HG02623 (cell line): ENCODE results near the gene HEPN1.

ENCODE experiments used
- ATAC-seq: cut with Tn5 transposase; IDR thresholded peaks from one replicate; pipeline ENCODE4 v1.9.1; 2021; ENCODE audit warnings: moderate library complexity; ENCODE audit not compliant: unreplicated experiment

HEPN1 gene

GRCh38 chr11:124918950-124919349 is at the start of gene HEPN1:
Gene HEPN1 (plus strand): TSS chr11:124919250.
- no peak for ATAC-seq

GRCh38 chr11:124869331-124869730 is 49.7 kb upstream of the HEPN1 start:
- ATAC-seq = no peak

DNA sequence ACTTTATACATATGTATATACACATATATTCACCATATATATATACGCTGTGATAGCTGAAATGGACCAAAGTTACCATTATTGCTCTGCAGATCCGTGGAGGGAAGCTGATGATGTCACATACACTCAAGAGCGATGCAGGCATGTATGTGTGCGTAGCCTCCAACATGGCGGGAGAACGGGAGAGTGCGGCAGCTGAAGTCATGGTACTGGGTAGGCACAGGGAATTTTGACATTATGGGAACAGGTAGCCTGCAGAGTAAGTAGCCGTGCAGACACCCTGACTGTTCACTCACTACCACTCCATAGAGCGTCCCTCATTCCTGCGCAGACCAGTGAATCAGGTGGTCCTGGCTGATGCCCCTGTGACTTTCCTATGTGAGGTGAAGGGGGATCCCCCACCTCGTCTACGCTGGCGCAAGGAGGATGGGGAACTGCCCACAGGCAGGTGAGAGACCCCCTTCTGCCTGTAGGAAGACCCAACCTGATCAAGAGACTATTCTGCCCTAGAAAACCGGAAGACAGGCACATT is 49.1 kb upstream of the HEPN1 start:
- no peak for ATAC-seq

GRCh38 chr11:124870430-124870829 is 48.6 kb upstream of the HEPN1 start:
- no peak for ATAC-seq

- no peak for ATAC-seq
Observed at GRCh38 chr11:124872280-124872679, 46.8 kb upstream of the HEPN1 start.

DNA sequence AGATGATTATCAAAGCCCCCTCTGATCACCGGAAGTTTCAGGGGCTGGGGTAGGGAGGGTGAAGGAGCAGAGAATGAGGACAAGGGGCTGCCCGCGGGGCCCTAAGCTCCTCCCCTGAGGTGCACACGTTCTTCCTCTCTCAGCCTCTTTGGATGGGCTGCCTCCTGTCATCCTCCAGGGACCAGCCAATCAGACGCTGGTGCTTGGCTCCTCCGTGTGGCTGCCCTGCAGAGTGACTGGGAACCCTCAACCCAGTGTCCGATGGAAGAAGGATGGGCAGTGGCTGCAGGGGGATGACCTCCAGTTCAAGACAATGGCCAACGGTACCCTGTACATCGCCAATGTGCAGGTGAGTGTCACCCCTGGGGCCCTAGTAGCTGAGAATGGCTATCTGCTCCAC is 46.3 kb upstream of the HEPN1 start:
- ATAC-seq = no peak

DNA sequence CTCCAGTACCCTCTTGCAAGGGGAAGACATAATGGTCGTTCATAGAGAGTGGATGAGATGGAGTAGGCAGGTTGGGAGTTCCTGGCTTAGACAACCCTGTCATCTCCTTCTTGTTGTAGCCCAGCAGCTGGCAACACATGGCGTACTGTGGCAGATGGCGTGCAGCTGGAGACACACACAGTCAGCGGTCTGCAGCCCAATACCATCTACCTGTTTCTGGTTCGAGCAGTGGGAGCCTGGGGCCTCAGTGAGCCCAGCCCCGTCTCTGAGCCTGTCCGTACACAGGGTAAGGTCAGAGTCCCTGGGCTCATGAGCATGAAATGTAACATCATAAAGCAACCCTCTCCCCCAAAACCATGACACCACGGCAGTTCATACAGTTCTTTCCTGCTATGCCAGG is 45.1 kb upstream of the HEPN1 start:
- no peak for ATAC-seq

DNA sequence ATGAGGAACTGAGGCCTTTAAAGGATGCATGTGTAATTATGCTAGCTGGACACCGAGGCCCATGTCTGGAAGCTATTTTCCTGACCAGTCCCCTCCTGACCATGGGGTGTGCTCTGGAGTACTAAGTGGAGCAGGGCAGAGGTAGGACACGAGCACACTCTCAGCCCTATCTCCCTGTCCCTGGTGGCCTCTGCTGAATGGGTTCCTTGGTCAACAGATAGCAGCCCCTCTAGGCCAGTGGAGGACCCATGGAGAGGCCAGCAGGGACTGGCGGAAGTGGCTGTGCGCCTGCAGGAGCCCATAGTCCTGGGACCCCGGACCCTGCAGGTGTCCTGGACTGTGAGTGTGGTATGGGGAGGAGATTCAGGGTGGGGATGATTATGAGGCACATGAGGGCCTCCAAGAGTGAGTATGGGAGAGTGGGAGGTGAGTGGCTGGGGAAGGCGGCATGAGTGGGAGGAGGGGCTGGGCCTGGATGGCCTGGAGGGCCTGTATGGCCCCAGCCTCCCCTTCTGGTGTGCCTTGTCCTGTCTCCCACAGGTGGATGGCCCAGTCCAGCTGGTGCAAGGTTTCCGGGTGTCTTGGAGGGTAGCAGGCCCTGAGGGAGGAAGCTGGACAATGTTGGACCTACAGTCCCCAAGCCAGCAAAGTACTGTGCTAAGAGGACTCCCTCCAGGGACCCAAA is 44.3 kb upstream of the HEPN1 start:
- no peak for ATAC-seq

DNA sequence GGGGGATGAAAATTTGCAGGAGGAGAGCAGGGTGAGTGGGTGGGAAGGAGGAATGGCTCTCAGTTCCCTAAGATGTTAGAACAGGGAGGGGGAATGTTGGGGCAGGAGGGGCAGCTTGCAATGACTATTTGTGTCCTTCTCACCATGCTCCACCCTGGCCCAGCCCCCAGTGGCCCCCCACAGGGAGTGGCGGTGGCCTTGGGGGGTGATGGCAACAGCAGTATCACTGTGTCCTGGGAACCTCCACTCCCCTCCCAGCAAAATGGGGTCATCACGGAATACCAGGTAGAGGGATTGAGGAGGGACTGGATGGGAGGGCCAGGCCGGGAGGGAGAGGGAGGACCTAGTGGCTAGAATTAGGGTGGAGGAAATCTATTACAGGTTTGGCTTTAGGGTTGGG is 43.6 kb upstream of the HEPN1 start:
- no peak for ATAC-seq

GRCh38 chr11:124875943-124876817 is 42.9 kb upstream of the HEPN1 start:
- ATAC-seq = peak; percentile 93

GRCh38 chr11:124876818-124877630 is 42.0 kb upstream of the HEPN1 start:
- ATAC-seq = no peak

DNA sequence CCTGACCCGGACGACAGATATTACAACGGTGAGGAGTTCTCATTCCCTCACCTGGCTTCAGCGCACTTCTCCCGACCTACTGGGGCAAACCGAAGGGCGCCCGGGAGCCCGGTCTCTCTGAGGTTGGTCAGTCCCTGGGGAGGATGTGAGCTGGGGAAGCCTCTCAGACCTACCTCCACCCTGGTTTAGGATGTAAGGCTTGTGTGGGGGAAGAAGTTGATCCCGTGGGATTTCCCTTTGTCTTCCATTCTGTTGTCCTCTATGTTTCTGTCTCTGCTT is 41.5 kb upstream of the HEPN1 start:
- no peak for ATAC-seq

- no peak for ATAC-seq
Observed at GRCh38 chr11:124877910-124878758, 40.9 kb upstream of the HEPN1 start.

DNA sequence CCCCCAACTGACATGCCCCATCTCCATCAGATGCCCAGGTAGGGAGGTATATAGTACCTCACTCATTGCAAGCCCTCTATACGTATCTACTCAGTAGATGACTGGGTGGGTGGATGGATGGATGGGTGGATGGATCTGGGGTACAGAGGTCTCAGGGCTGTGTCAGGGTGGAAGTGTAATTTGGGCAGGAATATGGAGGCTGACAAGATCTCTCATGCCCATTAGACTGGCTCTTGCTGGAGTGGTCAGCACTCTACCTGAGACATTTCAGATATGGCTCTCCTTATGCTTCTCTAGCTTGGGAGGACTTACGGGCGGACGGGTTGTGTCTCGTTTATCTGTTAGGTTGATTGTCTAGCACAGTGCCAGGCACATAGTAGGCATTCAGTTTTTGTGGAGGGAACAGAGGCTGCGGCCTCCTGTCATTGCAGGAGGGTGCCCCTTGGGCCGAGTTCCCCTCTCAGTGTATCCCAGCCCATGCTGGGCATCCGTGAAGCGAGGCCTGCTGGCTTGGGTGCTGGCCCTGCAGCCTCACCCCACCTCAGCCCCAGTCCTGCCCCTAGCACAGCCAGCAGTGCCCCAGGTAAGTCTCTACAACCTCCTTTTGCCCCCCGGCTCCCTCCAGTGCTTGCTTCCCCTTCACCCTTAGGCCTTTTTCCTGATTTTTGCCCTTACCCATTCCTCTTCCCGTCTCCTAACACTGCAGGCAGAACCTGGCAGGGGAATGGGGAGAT is 40.1 kb upstream of the HEPN1 start:
- no peak for ATAC-seq

DNA sequence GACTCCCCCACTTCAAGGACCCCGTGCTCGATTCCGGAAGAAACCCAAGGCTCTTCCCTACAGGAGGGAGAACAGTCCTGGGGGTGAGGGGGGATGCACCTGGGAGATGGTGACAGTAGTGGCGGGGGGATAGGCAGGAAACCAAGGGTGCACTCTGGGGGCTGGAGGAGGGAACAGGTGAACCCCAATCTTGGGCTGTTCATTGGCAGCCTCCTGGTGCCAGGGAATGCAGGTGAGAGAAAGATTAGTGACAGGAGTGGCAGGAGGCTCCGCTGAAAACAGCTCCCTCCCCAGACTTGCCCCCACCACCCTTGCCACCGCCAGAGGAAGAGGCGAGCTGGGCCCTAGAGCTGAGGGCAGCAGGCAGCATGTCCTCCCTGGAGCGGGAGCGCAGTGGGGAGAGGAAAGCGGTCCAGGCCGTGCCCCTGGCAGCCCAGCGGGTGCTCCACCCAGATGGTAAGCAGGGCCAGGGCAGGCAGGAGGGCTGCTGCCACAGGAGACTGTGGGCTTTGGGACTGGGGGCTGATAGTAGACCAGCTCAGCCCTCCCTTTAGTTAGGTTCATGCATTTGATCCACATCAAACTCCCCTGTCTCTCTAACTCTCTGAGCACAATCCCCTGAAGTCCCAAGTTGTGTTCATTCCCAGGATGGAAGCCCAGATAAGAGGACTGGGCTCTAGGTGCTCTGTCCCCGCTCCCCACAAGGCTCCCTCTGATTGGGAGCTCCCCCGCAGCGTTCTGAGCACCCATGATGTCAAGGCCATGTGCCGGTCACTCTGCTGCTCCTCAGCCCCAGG is 39.4 kb upstream of the HEPN1 start:
- ATAC-seq = no peak

DNA sequence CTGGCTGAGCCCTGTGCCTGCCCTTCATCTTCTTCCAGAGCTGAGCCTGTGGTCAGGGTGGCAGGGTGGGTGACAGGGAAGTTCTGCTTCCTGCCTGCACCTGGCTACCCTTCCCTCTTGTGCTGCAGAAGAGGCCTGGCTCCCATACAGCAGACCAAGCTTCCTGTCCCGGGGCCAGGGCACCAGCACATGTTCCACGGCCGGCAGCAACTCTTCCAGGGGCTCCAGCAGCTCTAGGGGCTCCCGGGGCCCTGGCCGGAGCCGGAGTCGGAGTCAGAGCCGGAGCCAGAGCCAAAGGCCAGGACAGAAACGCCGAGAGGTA is 38.8 kb upstream of the HEPN1 start:
- ATAC-seq = no peak

DNA sequence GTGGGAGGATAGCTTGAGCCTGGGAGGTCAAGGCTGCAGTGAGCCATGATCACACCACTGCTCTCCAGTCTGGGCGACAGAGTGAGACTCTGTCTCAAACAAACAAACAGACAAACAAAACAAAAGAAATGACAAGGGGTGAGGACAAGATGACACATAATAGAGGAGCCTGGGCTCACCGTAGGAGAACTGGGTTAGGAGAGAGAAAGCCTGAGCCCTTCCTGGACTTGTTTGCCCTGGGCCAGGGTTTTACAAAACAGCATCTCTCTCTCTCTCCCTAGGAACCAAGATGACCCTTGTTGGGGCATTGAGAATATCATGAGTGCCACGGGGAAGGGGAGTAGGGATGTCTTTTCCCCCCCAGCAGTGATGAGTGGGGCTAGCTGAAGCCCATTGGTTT is 38.1 kb upstream of the HEPN1 start:
- ATAC-seq = no peak

DNA sequence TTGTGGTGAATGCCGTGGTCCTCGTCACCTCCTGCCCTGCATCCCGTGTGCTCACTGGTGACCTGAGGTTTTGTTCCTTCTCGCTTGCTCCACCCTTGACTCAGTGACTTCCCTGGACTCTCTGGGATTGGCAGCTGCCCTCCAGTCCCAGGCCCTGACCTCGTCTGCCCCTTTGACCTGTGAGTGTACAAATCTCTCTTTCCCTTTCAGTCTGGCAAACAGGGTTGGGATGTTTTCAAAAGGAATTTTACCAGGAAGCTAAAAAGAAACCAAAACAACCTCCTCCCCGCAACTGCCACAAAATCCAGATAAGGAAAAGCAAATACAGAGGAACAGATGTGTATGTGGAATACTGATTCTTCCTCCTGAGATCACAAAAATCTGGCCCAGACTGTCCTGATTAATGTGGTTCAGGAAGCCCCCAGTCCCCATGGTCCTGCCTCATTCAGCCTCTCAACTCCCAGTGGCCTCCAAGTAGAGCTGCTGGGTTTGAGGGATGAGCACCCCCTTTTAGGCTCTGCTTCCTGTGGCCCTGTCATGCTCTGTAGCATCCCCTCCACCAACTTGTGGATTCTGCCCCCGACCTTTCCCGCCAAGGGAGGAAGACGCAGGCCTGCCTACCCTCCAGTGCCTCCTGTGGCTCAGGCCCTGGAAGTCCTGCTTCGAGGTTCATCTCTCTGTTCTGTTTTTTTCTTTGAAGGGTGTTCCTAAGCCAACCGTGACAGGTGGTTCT is 36.5 kb upstream of the HEPN1 start:
- no peak for ATAC-seq

DNA sequence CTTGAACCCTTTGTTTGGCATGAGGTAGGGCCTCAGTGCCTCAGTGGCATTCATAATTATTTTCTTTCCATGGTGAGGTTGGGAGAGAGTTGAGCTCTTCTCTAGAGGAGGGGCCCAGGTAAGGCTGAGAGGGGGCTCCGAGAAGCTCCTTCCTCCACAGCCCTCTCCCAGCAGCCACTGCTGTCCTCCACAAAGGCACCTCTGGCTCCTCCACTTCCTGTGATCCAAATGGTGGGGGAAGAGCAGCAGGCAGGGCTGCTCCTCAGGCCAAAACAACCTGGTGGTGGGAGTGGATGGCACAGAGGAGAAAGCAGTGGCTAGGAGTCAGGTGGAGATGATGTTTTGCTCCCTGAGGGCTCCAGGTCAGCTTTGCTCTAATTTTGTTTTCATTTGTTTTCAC is 34.7 kb upstream of the HEPN1 start:
- ATAC-seq = no peak
